HG02798 (cell line): ENCODE results near the gene ACER2.

Experiments used
- ATAC-seq: cut with Tn5 transposase; IDR thresholded peaks from one replicate; pipeline ENCODE4 v1.9.1; 2021; ENCODE audit warnings: mild to moderate bottlenecking; ENCODE audit not compliant: unreplicated experiment, poor library complexity

The ACER2 gene

DNA sequence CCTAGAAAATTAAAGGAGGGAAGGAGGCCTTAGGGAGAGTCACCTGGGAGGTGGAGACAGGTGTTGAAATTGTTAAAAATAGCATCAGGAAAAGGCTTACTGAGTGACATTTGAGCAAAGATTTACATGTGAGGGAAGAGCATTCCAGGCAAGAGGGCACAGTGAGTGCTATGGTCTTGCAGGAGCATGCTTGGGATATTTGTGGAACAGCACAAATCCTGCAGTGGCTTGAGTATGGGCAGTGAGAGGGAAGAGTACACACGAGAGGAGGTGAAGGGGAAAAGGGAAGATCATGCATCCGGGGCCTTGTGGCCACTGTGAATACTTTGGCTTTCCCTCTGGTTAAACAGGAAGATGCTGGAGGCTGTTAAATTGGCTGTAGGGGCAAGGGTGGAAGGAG, 36.6 kb downstream of the ACER2 start:
- ATAC-seq = no peak

DNA sequence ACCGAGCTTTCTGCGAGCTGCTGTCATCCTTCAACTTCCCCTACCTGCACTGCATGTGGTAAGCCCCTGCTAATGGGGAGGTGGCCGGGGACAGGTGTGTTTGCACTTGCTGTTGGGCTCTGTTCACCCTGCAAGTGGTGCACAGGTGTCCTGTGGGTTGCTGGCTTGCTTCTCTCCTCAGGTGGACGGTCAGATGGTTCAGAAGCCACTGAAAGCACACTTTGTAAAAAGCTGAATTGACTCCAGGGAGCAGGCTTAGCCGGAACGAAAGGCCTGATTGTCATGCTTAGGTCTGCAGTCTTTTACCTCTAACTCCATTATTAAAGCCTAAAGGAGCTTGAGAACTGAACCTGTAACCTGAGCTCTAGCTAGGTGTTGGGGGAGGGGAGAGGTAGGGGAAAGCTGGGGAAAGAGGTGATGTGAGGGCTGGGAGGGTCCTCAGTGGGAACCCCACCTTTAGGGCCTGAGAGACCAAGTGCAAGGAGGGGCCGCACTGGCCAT, 37.6 kb downstream of the ACER2 start:
- no peak for ATAC-seq

GRCh38 chr9:19451240-19452087, 42.7 kb downstream of the ACER2 start:
- peak; percentile 92 for ATAC-seq

- no peak for ATAC-seq
These were observed 47.6 kb downstream of the ACER2 start for GRCh38 chr9:19456426-19456825.

GRCh38 chr9:19456996-19457692, 48.3 kb downstream of the ACER2 start:
- ATAC-seq = peak; percentile 92

GRCh38 chr9:19457693-19458009, 48.8 kb downstream of the ACER2 start:
- peak; percentile 18 for ATAC-seq

DNA sequence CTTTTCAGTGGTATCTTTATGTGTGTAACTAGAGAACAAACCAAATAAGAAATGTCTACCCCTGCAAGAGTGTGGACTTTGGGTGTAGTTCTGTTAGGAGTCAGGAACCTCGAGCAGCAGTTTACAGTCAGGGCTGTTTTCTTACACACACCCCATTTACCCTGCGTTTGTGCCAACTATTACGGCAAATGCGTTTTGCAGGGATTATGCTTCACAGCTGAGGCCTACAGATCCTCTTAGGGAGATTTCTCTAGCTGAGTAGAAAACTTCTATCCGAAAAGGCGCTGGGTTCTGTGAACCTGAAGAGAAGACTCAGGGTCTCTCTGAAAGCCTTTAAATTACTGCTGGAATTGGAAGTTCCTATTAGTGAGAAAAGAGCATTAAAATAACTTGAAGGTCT, 51.4 kb downstream of the ACER2 start:
- ATAC-seq = no peak

DNA sequence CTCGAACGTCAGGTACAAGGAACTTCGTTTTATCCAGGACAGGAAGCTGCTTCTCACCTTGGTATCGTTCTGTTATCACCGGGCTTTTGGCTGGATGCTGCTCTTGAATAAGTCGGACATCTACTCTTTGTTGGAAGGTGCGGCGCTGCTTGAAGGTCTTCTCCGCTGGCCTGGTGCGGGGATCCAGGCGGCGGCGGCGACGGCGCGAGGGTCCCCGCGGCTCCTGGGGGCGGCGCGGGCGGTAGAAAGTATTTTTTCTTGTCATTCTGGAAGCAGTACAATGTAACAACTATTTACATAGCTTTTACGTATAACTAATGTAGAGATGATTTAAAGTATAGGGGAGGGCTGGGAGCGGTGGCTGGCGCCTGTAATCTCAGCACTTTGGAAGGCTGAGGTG, 52.3 kb downstream of the ACER2 start:
- no peak for ATAC-seq

- ATAC-seq = peak; percentile 2
These were observed 55.4 kb downstream of the ACER2 start for GRCh38 chr9:19464061-19464763.

DNA sequence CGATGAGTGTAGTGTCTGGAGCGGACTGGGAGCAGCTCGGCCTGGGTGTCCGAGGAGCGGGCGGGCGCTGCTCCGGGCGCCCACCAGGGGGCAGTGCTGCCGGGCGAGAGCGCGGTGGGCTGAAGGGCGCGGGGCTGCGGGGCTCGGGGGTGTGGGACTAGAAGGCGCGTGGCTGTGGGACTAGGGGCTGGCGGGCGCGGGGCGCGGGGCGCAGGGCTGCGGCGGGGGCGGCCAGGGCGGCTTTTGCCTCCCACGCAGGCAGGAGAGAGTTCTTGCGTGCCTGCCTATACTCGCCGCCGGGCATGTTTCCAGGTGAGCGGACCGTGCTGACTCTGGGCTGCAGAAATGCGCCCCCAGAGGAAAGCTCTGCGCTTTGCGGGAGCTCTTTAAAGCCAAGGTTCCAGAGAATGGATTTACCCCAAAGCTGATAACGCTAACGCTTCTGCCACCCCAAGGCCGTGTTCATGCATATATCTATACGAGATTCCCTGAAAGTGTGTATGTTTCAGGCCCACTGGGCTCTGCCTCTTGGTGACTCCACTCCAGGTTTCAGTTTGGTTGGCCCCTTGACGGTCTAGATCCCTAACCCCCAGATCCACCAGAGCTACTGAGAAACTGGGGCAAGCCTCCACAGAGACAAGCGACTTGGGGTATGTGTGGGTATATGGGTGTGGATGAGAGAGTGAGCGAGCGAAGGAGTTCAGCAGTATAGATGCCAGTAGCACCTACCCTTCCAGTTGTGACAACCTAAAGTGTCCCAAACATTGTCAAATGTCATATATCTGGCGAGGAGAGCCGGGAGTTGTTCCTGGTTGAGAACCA, 56.2 kb downstream of the ACER2 start:
- peak; percentile 98 for ATAC-seq

DNA sequence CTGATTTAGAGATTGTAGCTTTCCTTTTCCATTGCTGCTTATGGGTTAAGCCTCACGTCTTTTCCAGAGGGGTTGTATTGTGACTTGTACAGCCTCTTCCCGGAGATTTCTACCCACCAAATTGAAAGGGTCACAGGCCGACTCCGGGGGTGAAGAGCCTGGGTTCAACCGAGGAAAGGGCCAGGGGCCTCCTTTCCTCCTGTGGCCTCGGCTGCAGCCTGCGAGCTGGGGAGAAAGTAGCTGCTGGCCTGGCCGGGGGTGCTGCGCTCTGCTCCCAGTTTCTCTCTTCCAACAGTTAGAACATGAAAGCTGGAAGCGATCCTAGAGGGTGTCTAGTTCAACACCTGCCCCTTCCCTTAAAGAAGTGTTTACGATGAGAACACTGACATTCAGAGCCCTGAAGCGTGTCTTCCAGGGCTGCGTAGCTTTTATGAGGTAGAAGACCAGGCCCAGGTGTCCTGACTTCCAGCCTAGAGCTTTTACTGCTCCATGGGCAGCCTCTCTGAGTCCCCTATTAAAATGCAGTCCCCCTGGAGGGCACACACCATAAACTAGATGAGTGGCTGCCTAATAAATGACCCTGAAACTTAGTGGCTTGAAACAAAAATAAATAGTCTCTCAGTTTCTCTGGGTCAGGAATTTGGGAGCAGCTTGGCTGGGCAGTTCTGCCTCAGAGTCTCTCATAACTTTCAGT, 56.9 kb downstream of the ACER2 start:
- ATAC-seq = no peak

DNA sequence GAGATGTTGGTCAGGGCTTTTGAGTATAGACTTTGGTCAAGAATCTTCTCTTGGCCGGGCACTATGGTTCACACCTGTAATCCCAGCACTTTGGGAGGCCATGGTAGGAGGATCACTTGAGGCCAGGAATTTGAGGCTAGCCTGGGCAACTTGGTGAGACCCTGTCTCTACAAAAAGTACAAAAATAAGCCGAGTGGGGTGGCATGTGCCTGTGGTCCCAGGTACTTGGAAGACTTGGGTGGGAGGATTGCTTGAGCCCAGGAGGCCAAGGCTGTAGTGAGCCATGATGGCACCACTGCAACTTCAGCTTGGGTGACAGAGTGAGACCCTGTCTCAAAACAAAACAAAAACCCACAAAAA, 57.5 kb downstream of the ACER2 start:
- no peak for ATAC-seq

- ATAC-seq = no peak
These were observed 60.5 kb downstream of the ACER2 start for GRCh38 chr9:19469271-19469670.

DNA sequence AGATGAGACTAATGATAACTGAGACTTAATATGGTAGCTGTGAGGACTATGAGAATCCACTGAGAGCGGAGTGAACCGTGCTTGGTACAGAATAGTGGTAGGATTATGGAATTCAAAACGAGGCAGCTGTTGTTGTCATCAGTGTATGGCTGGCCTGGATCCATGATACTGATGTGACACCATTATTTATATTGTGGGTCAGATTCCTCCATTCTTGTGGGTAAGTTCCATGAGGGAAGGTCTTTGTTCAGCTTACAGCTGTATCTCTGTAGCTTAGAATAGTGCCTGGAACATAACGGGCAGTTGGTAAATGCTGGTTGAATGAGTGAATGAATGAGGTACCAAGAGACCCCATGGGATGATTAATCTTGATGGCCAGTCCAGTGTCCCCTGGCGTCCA, 61.8 kb downstream of the ACER2 start:
- no peak for ATAC-seq

GRCh38 chr9:19470981-19471650, 62.3 kb downstream of the ACER2 start:
- ATAC-seq = no peak

- ATAC-seq = peak; percentile 84
These were observed 63.2 kb downstream of the ACER2 start for GRCh38 chr9:19471737-19472648.

DNA sequence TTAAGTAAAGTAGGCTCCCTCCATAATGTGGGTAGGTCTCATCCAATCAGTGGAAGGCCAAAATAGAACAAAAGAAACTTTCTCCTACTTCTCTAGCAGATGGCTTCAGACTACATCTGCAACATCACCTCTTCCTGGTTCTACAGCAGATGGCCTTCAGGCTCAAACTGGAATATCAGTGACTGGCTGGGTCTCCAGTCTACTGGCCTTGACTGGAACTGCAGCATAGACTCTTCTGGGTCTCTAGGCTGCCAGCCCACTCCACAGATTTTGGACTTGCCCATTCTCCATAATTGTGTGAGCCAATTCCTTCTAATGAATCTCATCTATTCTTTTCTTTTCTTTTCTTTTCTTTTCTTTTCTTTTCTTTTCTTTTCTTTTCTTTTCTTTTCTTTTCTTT, 64.8 kb downstream of the ACER2 start:
- ATAC-seq = no peak

DNA sequence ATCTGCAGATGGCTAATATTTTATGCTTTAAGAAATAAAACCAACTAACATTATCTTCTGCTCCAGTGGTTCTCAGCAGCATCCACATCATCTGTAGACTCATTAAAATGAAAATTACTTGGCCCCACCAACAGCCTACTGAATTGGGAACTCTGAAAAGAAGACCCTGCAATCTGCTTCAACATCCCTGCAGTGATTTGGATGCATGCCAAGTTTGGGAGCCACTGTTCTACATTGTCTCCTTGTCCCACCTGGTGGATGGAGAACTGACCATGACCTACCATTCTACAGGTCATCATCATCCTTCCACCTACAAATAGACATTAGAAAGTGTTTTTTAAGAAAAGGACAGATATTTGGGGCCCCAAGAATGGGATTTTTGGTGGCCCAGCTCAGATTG, 71.1 kb downstream of the ACER2 start:
- ATAC-seq = no peak
